Measurements from ENCODE around the gene ZP1.

The ZP1 gene

DNA sequence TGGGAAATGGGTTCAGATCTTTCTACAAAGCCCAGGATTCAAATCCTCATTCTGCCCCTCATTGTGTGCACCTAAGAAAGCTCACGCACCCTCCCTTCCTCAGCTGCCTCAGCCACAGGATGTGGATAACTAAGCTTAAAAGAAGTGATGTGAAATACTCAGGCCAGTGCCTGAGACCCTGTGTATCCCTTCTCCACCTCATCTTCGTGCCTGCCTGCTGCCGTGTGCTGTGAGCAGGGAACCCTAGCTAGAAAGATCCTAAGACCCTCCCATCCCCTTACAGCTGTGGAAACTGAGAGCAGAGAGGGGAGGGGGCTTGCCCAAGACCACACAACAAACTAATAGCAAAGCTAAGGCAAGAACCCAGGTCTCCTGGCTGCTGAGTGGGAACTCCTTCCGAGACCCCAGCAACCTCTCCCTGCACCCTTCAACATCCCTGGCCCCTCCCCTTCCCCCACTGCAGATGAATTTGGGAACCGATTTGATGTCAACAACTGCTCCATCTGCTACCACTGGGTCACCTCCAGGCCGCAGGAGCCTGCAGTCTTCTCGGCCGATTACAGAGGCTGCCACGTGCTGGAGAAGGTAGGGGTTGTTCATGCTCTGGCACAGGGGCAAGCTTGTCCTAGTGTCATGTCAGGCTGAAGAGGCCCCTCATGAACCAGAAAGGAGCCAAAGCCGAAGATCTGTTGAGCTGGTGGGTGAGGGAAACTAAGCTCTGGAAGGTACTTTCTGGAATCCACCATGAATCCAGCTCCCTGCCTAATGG is 1.5 kb downstream of the ZP1 start:
- in situ Hi-C loops (cut with HindIII; ENCODE audit: low sequenced_read_pairs) = loop anchor here (5.0 kb wide), 1 partner anchor 47 kb away; no protein-coding TSS in a partner anchor
- DNase-seq (ENCODE audit: low read depth) = no peak
- TF ChIP-seq, protein P1, sequence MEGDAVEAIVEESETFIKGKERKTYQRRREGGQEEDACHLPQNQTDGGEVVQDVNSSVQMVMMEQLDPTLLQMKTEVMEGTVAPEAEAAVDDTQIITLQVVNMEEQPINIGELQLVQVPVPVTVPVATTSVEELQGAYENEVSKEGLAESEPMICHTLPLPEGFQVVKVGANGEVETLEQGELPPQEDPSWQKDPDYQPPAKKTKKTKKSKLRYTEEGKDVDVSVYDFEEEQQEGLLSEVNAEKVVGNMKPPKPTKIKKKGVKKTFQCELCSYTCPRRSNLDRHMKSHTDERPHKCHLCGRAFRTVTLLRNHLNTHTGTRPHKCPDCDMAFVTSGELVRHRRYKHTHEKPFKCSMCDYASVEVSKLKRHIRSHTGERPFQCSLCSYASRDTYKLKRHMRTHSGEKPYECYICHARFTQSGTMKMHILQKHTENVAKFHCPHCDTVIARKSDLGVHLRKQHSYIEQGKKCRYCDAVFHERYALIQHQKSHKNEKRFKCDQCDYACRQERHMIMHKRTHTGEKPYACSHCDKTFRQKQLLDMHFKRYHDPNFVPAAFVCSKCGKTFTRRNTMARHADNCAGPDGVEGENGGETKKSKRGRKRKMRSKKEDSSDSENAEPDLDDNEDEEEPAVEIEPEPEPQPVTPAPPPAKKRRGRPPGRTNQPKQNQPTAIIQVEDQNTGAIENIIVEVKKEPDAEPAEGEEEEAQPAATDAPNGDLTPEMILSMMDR (IDR thresholded peaks at IDR 0.05; ENCODE audit: low read depth, low read length, missing control alignments) = no peak
- no peak overlapping the region for H3K4me3 ChIP-seq (ENCODE audit: low read depth, low read length)

DNA sequence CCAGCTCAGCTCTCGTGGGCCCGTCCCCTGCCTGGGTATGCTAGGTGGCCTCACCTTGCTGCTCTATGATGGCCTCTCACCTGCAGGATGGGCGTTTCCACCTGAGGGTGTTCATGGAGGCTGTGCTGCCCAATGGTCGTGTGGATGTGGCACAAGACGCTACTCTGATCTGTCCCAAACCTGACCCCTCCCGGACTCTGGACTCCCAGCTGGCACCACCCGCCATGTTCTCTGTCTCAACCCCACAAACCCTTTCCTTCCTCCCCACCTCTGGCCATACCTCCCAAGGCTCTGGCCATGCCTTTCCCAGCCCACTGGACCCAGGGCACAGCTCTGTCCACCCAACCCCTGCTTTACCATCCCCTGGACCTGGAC is 2.1 kb downstream of the ZP1 start:
- TF ChIP-seq, protein P1 (IDR thresholded peaks at IDR 0.05; ENCODE audit: low read depth, low read length, missing control alignments) = no peak
- in situ Hi-C loops (cut with HindIII; ENCODE audit: low sequenced_read_pairs) = loop anchor here (5.0 kb wide), 1 partner anchor 47 kb away; no protein-coding TSS in a partner anchor
- H3K4me3 ChIP-seq (ENCODE audit: low read depth, low read length) = no peak overlapping the region
- no peak for DNase-seq (ENCODE audit: low read depth)

DNA sequence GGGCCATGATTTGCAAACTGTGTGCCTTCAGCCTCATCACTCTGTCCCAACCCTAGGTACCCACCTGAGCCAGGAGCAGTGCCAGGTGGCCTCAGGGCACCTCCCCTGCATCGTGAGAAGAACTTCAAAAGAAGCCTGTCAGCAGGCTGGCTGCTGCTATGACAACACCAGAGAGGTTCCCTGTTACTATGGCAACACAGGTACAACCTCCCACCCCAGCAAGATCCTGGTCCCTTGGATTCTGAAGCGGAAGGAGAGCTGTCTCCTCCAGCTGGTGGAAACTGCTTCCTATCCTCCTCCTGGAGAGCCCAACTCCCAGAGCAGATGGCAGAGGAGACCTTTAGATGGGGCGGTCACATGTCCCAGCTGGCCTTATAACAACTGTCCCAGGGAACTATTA is 2.9 kb downstream of the ZP1 start:
- no peak for DNase-seq (ENCODE audit: low read depth)
- in situ Hi-C loops (cut with HindIII; ENCODE audit: low sequenced_read_pairs) = no loop called here
- no peak overlapping the region for H3K4me3 ChIP-seq (ENCODE audit: low read depth, low read length)
- TF ChIP-seq, protein P1 (IDR thresholded peaks at IDR 0.05; ENCODE audit: low read depth, low read length, missing control alignments) = no peak

DNA sequence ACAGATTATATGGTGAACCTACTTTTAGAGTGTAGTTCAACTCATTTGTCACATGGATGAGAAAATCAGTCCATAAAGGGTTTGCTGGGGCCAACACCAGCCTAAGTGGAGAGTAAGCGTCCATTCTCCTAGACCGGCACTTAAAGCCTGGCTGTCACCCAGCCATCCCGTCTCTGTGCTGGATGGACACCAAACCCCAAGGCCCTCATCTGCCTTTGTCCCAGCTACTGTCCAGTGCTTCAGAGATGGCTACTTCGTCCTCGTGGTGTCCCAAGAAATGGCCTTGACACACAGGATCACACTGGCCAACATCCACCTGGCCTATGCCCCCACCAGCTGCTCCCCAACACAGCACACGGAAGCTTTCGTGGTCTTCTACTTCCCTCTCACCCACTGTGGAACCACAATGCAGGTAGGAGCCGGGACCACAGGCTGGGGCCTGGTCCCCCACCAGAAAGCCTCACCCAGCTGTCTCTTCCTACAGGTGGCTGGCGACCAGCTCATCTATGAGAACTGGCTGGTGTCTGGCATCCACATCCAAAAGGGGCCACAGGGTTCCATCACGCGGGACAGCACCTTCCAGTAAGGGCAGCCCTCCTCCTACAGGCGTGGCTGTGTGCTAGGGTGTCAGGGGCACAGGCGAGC is 3.5 kb downstream of the ZP1 start:
- in situ Hi-C loops (cut with HindIII; ENCODE audit: low sequenced_read_pairs) = no loop called here
- TF ChIP-seq, protein P1 (IDR thresholded peaks at IDR 0.05; ENCODE audit: low read depth, low read length, missing control alignments) = no peak
- H3K4me3 ChIP-seq (ENCODE audit: low read depth, low read length) = no peak overlapping the region
- DNase-seq (ENCODE audit: low read depth) = no peak

DNA sequence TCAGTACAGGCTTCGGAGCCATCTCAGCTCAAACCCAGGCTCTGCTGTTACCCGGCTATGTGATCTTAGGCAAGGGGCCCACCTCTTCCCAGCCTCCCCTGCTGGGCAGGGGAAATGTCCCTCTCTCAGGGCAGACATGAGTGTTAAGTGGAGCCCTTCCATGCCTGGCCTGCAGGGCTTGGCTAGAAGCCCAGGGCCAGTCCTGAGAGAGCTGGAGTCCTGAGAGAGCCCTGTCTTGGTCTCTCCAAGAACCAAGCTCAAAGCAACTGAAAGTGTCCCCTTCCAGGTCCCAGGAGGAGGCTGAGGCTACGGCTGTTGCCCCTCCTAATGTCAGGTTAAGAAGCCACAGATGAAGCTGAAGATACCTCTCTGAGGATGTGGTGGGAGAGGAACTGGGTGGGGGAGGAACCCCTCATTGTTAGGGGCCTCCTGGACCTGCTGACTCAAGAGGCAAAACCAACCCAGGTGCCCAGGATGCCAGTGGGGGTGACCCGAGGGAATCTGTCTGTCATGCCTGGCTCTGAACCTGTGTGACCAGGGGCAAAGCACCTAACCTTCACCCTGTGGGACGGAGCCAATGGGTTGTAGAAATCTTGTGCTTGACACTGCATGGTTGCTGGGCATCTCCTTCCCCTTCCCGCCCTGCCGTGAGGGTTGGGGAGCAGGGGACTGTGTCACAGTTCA is 4.2 kb downstream of the ZP1 start:
- in situ Hi-C loops (cut with HindIII; ENCODE audit: low sequenced_read_pairs) = no loop called here
- H3K4me3 ChIP-seq (ENCODE audit: low read depth, low read length) = no peak overlapping the region
- no peak for DNase-seq (ENCODE audit: low read depth)
- TF ChIP-seq, protein P1 (IDR thresholded peaks at IDR 0.05; ENCODE audit: low read depth, low read length, missing control alignments) = peak; percentile 42

DNA sequence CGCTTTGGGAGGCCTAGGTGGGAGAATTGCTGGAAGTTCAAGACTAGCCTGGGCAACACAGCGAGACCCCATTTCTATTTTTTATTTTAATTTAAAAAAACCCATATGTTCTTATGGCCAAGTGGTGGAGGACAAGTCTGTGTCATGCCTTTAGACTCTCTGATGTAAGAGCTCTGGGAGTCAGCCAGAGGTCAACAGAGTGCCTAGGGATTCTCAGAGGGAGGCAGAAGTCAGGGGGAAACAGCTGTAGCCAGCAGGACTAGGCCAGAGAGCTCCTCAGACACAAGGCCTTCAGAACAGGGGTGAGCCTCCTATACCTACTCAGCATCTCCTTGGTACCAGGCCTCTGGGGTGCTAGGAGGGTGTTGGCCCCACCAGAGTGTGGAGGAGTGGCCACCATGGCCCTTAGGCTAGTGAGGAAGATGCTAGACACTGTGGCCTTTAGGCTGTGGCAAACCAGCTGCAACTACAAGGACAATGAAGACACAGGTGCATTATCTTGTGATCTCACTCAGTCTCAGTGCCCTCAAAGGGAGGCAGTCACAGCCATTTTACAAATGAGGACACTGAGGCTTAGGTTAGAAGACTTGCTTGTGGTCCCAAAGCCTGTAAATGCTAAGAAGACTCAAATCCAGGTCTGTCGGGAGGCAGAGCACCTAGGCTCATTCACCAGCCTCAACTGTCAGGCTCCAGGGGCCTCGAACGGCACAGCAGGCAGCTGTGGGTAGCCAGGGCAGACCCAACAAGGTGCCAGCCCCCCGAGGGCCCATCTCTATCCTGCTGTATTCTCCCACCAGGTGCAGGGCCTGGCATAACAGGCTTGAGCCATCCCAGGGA is 5.0 kb downstream of the ZP1 start:
- TF ChIP-seq, protein P1 (IDR thresholded peaks at IDR 0.05; ENCODE audit: low read depth, low read length, missing control alignments) = no peak
- H3K4me3 ChIP-seq (ENCODE audit: low read depth, low read length) = no peak overlapping the region
- no peak for DNase-seq (ENCODE audit: low read depth)
- in situ Hi-C loops (cut with HindIII; ENCODE audit: low sequenced_read_pairs) = no loop called here

All from astrocyte of the cerebellum (primary cell).